Choroid plexus epithelial cell (primary cell): ENCODE measurements around the gene PVALEF.

Experiments used
- DNase-seq: peaks from one replicate; pipeline ENCODE4 v3.0.0-alpha.2; 2010; ENCODE audit warnings: low read depth
- H3K4me3 ChIP-seq: 2 replicates; pipeline ENCODE4 v1.5.1; 2011; ENCODE audit warnings: low read depth, mild to moderate bottlenecking, control low read depth, low read length, moderate library complexity
- TF ChIP-seq, protein P1 (sequence below): conservative IDR thresholded peaks from 2 replicates; pipeline ENCODE4 v1.5.1; 2011; ENCODE audit warnings: low read depth, mild to moderate bottlenecking, control low read depth, inconsistent platforms, low read length, moderate library complexity

The PVALEF gene

DNA sequence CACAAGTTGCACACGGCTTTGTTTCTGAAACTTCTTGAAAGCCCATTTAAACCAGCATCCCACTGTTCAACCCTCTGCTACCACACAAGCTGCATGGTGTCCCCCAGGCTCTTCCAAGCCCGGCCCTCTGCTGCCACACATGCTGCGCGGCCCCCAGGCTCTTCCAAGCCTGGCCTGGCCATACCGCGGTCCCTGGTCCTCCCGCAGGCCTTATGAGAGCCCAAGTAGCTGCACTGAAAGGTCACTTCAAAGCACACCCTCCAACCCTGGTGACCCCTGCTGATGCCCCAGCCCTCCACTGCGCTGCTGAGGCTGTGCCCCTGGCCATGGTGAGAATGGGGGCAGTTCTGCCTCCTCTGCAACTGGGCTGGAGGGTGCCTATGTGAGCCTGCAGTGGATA, 25.9 kb upstream of the PVALEF start:
- no peak for DNase-seq
- TF ChIP-seq, protein P1, sequence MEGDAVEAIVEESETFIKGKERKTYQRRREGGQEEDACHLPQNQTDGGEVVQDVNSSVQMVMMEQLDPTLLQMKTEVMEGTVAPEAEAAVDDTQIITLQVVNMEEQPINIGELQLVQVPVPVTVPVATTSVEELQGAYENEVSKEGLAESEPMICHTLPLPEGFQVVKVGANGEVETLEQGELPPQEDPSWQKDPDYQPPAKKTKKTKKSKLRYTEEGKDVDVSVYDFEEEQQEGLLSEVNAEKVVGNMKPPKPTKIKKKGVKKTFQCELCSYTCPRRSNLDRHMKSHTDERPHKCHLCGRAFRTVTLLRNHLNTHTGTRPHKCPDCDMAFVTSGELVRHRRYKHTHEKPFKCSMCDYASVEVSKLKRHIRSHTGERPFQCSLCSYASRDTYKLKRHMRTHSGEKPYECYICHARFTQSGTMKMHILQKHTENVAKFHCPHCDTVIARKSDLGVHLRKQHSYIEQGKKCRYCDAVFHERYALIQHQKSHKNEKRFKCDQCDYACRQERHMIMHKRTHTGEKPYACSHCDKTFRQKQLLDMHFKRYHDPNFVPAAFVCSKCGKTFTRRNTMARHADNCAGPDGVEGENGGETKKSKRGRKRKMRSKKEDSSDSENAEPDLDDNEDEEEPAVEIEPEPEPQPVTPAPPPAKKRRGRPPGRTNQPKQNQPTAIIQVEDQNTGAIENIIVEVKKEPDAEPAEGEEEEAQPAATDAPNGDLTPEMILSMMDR, result no peak
- H3K4me3 ChIP-seq, result no peak overlapping the region

DNA sequence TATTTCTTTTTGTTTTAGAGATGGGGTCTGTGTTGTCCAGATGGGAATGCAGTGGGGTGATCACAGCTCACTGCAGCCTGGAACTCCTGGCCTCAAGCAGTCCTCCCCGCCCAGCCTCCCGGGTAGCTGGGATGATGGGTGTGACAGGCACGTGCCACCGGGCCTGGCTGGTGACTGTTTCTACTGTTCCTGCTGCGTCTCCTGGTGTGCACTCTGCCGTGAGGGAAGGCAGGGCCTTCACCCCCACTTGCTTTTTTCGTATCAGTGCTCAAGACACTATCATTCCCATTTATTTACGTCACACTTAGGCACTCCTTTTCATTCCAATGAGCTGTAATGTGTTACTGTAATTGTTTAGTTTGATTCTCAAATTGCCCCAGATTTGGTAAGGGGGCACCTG, 25.3 kb upstream of the PVALEF start:
- TF ChIP-seq, protein P1, result no peak
- DNase-seq, result no peak
- H3K4me3 ChIP-seq, result no peak overlapping the region

DNA sequence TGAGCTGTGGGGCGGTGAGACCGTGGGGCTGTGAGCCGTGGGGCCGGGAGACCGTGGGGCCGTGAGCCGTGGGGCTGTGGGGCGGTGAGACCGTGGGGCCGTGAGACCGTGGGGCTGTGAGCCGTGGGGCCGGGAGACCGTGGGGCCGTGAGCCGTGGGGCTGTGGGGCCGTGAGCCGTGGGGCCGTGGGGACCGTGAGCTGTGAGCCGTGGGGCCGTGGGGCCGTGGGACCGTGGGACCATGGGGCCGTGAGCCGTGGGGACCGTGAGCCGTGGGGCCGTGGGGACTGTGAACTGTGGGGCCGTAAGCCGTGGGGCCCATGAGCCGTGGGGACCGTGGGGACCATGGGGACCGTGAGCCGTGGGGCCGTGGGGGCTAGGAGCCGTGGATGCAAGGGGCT, 24.6 kb upstream of the PVALEF start:
- no peak for DNase-seq
- TF ChIP-seq, protein P1, result no peak
- H3K4me3 ChIP-seq, result no peak overlapping the region

DNA sequence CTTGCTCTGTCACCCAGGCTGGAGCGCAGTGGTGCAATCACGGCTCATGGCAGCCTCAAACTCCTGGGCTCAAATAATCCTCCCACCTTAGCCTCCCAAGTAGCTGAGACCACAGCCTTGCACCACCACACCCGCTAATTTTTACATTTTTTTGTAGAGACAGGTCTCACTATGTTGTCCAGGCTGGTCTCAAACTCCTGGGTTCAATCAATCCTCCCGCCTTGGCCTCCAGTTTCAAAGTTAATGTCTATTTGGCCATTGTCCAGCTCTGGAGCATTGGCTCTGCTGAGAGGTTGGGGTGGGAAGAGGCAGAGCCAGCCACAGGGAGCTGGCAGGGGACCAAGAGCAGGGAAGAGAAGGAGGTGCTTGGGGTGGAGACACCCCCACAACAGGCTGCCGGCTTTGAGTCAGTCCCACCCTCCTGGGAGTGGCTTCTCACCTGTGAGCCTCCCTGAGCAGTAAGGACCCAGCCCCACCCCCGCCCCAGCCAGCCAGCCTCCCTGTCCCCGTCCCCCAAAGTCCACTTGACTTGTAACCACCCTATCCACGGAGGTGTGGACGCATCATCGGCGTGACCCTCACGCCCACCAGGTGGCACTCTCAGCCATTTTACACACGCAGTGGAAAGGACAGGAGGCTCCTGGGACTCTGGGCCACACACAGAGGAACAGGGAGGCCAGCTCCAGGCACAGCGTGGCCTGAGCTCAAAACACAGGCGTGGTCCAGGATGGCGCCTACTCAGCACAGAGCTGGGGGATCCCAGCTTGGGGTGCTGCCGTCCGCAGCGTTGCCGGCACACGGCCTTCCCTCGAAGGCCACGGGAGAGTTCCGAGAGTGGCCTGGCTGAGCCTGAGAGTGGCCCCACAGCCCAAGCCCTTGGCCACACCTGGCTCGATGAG, 22.8 kb upstream of the PVALEF start:
- no peak overlapping the region for H3K4me3 ChIP-seq
- TF ChIP-seq, protein P1, result peak; percentile 79
- peak; percentile 80 for DNase-seq

DNA sequence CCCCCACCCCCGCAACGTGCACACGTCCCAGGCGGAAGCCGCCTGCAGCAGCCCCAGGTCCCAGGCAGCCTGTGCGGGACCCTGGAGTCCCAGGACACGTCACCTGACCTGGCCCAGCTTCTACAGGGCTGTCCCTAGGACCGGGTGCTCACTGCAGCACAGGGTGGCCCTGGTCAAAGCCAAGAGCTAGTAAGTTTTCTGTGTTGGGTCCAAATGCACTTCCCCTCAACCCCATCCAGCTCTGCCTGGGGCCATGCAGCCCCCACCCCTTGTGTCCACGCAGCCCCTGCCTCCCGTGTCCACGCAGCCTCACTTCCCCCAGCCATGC, 22.1 kb upstream of the PVALEF start:
- DNase-seq, result no peak
- H3K4me3 ChIP-seq, result no peak overlapping the region
- TF ChIP-seq, protein P1, result no peak

DNA sequence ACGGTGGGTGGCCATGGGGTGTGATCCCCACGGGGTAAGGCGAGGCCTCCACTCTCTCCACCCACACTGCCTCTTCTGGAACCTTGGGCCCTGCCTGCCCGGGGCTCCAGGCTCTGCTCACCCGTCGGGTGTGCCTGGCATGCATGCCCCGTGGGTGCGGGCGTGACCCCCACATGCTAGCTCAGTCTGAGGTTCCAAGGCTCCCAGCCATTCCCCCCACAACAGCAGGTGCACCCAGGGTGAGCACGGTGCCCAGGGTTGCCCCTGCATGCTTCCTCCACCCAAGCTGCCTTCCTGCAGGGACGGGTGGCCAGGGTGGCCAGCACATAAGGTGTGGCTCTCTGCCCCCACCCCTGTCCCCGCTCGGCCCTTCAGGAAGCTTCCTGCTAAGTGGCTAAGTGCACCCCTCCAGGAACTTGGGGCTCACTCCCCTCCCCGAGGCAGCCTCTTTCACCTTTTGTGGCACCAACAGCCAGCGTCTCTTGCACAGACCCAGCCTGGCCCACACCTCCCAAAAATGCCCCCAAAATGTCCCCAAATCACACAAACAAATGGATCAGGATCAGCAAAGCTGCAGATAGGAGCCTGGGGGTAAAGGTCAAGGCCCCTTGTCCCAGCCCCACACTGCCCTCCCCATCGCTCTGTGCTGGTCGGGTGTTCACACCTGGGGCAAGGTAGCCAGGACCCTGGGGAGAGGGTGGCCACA, 21.4 kb upstream of the PVALEF start:
- no peak overlapping the region for H3K4me3 ChIP-seq
- DNase-seq, result no peak
- TF ChIP-seq, protein P1, result no peak
